HepG2 (cell line): ENCODE measurements around the gene FBXO9. TPM values are rescaled to one million over a fixed set of nuclear protein-coding genes. Genes with fewer than 3 reads are reported as not detected.

Experiments used
- ATF1 ChIP-seq: IDR thresholded peaks from 2 replicates; pipeline ENCODE4 v1.6.1; 2016; ENCODE audit warnings: mild to moderate bottlenecking, control low read depth
- ATRX ChIP-seq: sonication (generic); formaldehyde crosslinking; IDR thresholded peaks from 2 replicates; pipeline ENCODE4 v1.4.0; 2020; ENCODE audit warnings: missing genetic modification reagents, borderline replicate concordance
- DZIP1 ChIP-seq: sonication (generic); formaldehyde crosslinking; IDR thresholded peaks from 2 replicates; pipeline ENCODE4 v1.5.0; 2020; ENCODE audit warnings: mild to moderate bottlenecking, missing genetic modification reagents
- ELF1 ChIP-seq: sonication (generic); formaldehyde crosslinking; IDR thresholded peaks from 2 replicates; pipeline ENCODE4 v1.4.0; 2020; ENCODE audit warnings: missing genetic modification reagents
- ELF3 ChIP-seq: IDR thresholded peaks from 2 replicates; pipeline ENCODE4 v1.6.1; 2016; ENCODE audit warnings: missing genetic modification reagents, missing compliant biosample characterization
- EZH2 ChIP-seq: conservative IDR thresholded peaks from 2 replicates; pipeline ENCODE4 v1.6.1; 2012; ENCODE audit warnings: mild to moderate bottlenecking, low read depth, low read length, moderate library complexity
- HOXA3 ChIP-seq: sonication (generic); formaldehyde crosslinking; IDR thresholded peaks from 2 replicates; pipeline ENCODE4 v1.5.0; 2020; ENCODE audit warnings: missing genetic modification reagents
- IKZF1 ChIP-seq: fragments of 450-650 bp; IDR thresholded peaks from 2 replicates; pipeline ENCODE4 v1.7.1; 2016
- KMT2A ChIP-seq: sonication (generic); formaldehyde crosslinking; IDR thresholded peaks from 2 replicates; pipeline ENCODE4 v1.4.0; 2020; ENCODE audit warnings: missing genetic modification reagents
- MAF1 ChIP-seq: sonication (generic); formaldehyde crosslinking; IDR thresholded peaks from 2 replicates; pipeline ENCODE4 v1.5.0; 2020; ENCODE audit warnings: missing genetic modification reagents, borderline replicate concordance
- MIXL1 ChIP-seq: IDR thresholded peaks from 2 replicates; pipeline ENCODE4 v1.6.1; 2016
- NFKBIZ ChIP-seq: IDR thresholded peaks from 2 replicates; pipeline ENCODE4 v1.6.1; 2018; ENCODE audit warnings: missing genetic modification reagents, missing compliant biosample characterization
- NR0B2 ChIP-seq: sonication (generic); formaldehyde crosslinking; IDR thresholded peaks from 2 replicates; pipeline ENCODE4 v1.4.0; 2020; ENCODE audit warnings: mild to moderate bottlenecking, missing genetic modification reagents
- NR1H2 ChIP-seq: sonication (generic); formaldehyde crosslinking; IDR thresholded peaks from 2 replicates; pipeline ENCODE4 v1.8.1; 2022; ENCODE audit warnings: low read depth, missing genetic modification reagents, borderline replicate concordance
- PHF5A ChIP-seq: IDR thresholded peaks from one replicate; pipeline ENCODE4 v1.6.1; 2018; ENCODE audit warnings: low read depth, missing genetic modification reagents; ENCODE audit not compliant: unreplicated experiment
- SATB2 ChIP-seq: sonication (generic); formaldehyde crosslinking; IDR thresholded peaks from 2 replicates; pipeline ENCODE4 v1.5.0; 2020; ENCODE audit warnings: missing genetic modification reagents
- TBX2 ChIP-seq: sonication (generic); formaldehyde crosslinking; IDR thresholded peaks from 2 replicates; pipeline ENCODE4 v1.5.0; 2020; ENCODE audit warnings: missing genetic modification reagents, mild to moderate bottlenecking, borderline replicate concordance
- ZBTB37 ChIP-seq: sonication (generic); formaldehyde crosslinking; IDR thresholded peaks from 2 replicates; pipeline ENCODE4 v1.4.0; 2020; ENCODE audit warnings: mild to moderate bottlenecking, missing genetic modification reagents
- ZBTB43 ChIP-seq: sonication (generic); formaldehyde crosslinking; conservative IDR thresholded peaks from 2 replicates; pipeline ENCODE4 v1.4.0; 2020; ENCODE audit warnings: missing genetic modification reagents
- ZBTB46 ChIP-seq: sonication (generic); formaldehyde crosslinking; IDR thresholded peaks from 2 replicates; pipeline ENCODE4 v1.4.0; 2020; ENCODE audit warnings: mild to moderate bottlenecking, missing genetic modification reagents, borderline replicate concordance
- ZFAT ChIP-seq: sonication (generic); formaldehyde crosslinking; conservative IDR thresholded peaks from 2 replicates; pipeline ENCODE4 v1.8.1; 2023; ENCODE audit warnings: missing genetic modification reagents, inconsistent platforms
- ZNF552 ChIP-seq: sonication (generic); formaldehyde crosslinking; IDR thresholded peaks from 2 replicates; pipeline ENCODE4 v1.9.0; 2022; ENCODE audit warnings: missing genetic modification reagents, mild to moderate bottlenecking, borderline replicate concordance
- ZNF607 ChIP-seq: sonication (generic); formaldehyde crosslinking; IDR thresholded peaks from 2 replicates; pipeline ENCODE4 v1.5.1; 2020; ENCODE audit warnings: missing genetic modification reagents, mild to moderate bottlenecking, borderline replicate concordance
- ZNF713 ChIP-seq: sonication (generic); formaldehyde crosslinking; IDR thresholded peaks from 2 replicates; pipeline ENCODE4 v1.4.0; 2020; ENCODE audit warnings: mild to moderate bottlenecking, missing genetic modification reagents
- ZNF777 ChIP-seq: sonication (generic); formaldehyde crosslinking; IDR thresholded peaks from 2 replicates; pipeline ENCODE4 v1.4.0; 2020; ENCODE audit warnings: missing genetic modification reagents
- polyA plus RNA-seq, 8 experiments: library from polyadenylated mRNA; depleted of rRNA in 3 of 8; stranded (reverse) in 7 of 8; unstranded in 1 of 8; fragments of >200 nt; fragmentation: Illumina TruSeq in 4 of 8; extraction: Trizol in 4 of 8; gene quantifications; 2 replicates each; pipeline versions ENCODE4 v1.2.1 to v1.2.3, GENCODE V29; 2011 to 2016; ENCODE audit warnings: low read depth in 4 of 8, missing spikeins in 1 of 8, mixed read lengths in 1 of 8; ENCODE audit not compliant: insufficient read depth in 1 of 8
- total RNA-seq, 5 experiments: library from RNA; depleted of rRNA; stranded (reverse); fragments of >200 nt; fragmentation: Illumina TruSeq; extraction: Trizol; gene quantifications; 2 replicates each; pipeline ENCODE4 v1.2.3, GENCODE V29; 2016; ENCODE audit warnings: low read depth in 1 of 5

FBXO9 gene
- total and polyA plus RNA-seq, 2 of the 13 experiments (the other 11 are each of a cell fraction or from before 2014, with no cell fraction given): 64.3 to 98.4 TPM

- TF ChIP-seq ELF3 (CRISPR knock-in tag): peak; percentile 92
- no peak for TF ChIP-seq ZBTB46 (CRISPR knock-in tag)
- no peak for TF ChIP-seq ELF1
- TF ChIP-seq NFKBIZ: peak; percentile 93; the same call in 1 of the 2 replicates
- no peak for TF ChIP-seq ZFAT (CRISPR knock-in tag)
- peak; percentile 95 for TF ChIP-seq ZBTB43 (CRISPR knock-in tag)
- TF ChIP-seq DZIP1 (CRISPR knock-in tag): no peak
- peak; percentile 67 for TF ChIP-seq MIXL1 (CRISPR knock-in tag)
- no peak for TF ChIP-seq NR1H2 (CRISPR knock-in tag)
- TF ChIP-seq TBX2 (CRISPR knock-in tag): peak; percentile 97
- TF ChIP-seq NR0B2 (CRISPR knock-in tag): no peak
- peak; percentile 72 for TF ChIP-seq ATF1
- TF ChIP-seq MAF1 (CRISPR knock-in tag): no peak
- TF ChIP-seq EZH2: no peak
- peak; percentile 73 for TF ChIP-seq HOXA3 (CRISPR knock-in tag)
- TF ChIP-seq PHF5A (CRISPR knock-in tag): peak; percentile 78
- TF ChIP-seq IKZF1: no peak
- no peak for TF ChIP-seq ZNF713 (CRISPR knock-in tag)
- TF ChIP-seq KMT2A: no peak
- TF ChIP-seq ZBTB37 (CRISPR knock-in tag): peak; percentile 83; the same call in 1 of the 2 replicates
- TF ChIP-seq SATB2: no peak
- TF ChIP-seq ZNF777 (CRISPR knock-in tag): no peak
- TF ChIP-seq ZNF607 (CRISPR knock-in tag): no peak
- no peak for TF ChIP-seq ATRX
- no peak for TF ChIP-seq ZNF552
Measured at GRCh38 chr6:53134601-53135235, 69.5 kb downstream of the FBXO9 start (continued).
